22Rv1 (cell line): ENCODE results near the gene PNPLA5.

Source experiments
- CTCF ChIP-seq: fragments of 450-650 bp; IDR thresholded peaks from 2 replicates; pipeline ENCODE4 v1.5.1; 2017; ENCODE audit warnings: mild to moderate bottlenecking
- ZFX ChIP-seq: fragments of 450-650 bp; IDR thresholded peaks from 2 replicates; pipeline ENCODE4 v1.6.1; 2017; ENCODE audit warnings: antibody characterized with exemption, borderline replicate concordance

- TF ChIP-seq CTCF (no peak), ZFX (no peak)
Observed at GRCh38 chr22:43835166-43835565, 56.6 kb downstream of the PNPLA5 start.
